SU-DHL-6 (cell line): ENCODE measurements around the gene MYBBP1A.

Experiments
- H2AFZ ChIP-seq: fragments of 200-600 bp; sonication (generic); 2 replicates; pipeline ENCODE4 v1.6.1; 2014; ENCODE audit warnings: low read depth, mild to moderate bottlenecking, moderate library complexity, mixed read lengths, antibody characterized with exemption, low read length; ENCODE audit not compliant: severe bottlenecking
- H3F3A ChIP-seq: fragments of 200-600 bp; shearing (Covaris generic); 2 replicates; pipeline ENCODE4 v1.6.0; 2016; ENCODE audit warnings: antibody characterized with exemption, mild to moderate bottlenecking; ENCODE audit not compliant: insufficient read depth
- H3K27ac ChIP-seq: fragments of 200-600 bp; sonication (generic); 2 replicates; pipeline ENCODE4 v1.5.1; 2016; ENCODE audit warnings: low read depth, mild to moderate bottlenecking, low read length, moderate library complexity, mixed read lengths
- H3K27me3 ChIP-seq: fragments of 200-600 bp; sonication (generic), shearing (Covaris generic); 2 replicates; pipeline ENCODE4 v1.6.0; 2014; ENCODE audit warnings: mild to moderate bottlenecking, low read length
- H3K36me3 ChIP-seq: fragments of 200-600 bp; sonication (generic); 2 replicates; pipeline ENCODE4 v1.6.1; 2014; ENCODE audit warnings: mild to moderate bottlenecking, low read length, mixed read lengths
- H3K4me2 ChIP-seq: fragments of 300-600, 200-600 bp; shearing (Covaris generic), sonication (generic); 2 replicates; pipeline ENCODE4 v1.6.0; 2014; ENCODE audit warnings: low read length, low read depth, mild to moderate bottlenecking; ENCODE audit not compliant: poor library complexity, severe bottlenecking
- H3K4me3 ChIP-seq: fragments of 200-600 bp; sonication (generic); 2 replicates; pipeline ENCODE4 v1.5.1; 2014; ENCODE audit warnings: antibody characterized with exemption, low read length, mild to moderate bottlenecking, mixed read lengths; ENCODE audit not compliant: insufficient read depth, poor library complexity, severe bottlenecking
- H3K79me2 ChIP-seq: fragments of 200-600 bp; sonication (generic); 2 replicates; pipeline ENCODE4 v1.6.1; 2014; ENCODE audit warnings: mild to moderate bottlenecking, low read length, moderate library complexity; ENCODE audit not compliant: insufficient read depth
- H3K9ac ChIP-seq: fragments of 200-600 bp; sonication (generic); 2 replicates; pipeline ENCODE4 v1.7.0; 2014; ENCODE audit warnings: mild to moderate bottlenecking, low read length
- H3K9me2 ChIP-seq: fragments of 200-600 bp; sonication (generic); replicated peaks from 2 replicates; pipeline ENCODE4 v1.6.1; 2014; ENCODE audit warnings: low read length; ENCODE audit not compliant: insufficient read depth
- H3K9me3 ChIP-seq: fragments of 200-600 bp; sonication (generic); 2 replicates; pipeline ENCODE4 v1.6.1; 2014; ENCODE audit warnings: low read length, mixed read lengths; ENCODE audit not compliant: insufficient read depth
- H4K20me1 ChIP-seq: fragments of 200-600 bp; sonication (generic); 2 replicates; pipeline ENCODE4 v1.6.1; 2014; ENCODE audit warnings: low read depth, mild to moderate bottlenecking, antibody characterized with exemption, low read length, moderate library complexity, mixed read lengths
- EZH2phosphoT487 ChIP-seq: fragments of 200-600 bp; sonication (generic), shearing (Covaris generic); conservative IDR thresholded peaks from 2 replicates; pipeline ENCODE4 v1.6.1; 2018; ENCODE audit warnings: mild to moderate bottlenecking, antibody characterized with exemption, low read length, moderate library complexity, mixed read lengths
- TF ChIP-seq, protein P1 (sequence below): fragments of 200-600 bp; sonication (generic); IDR thresholded peaks from one replicate; pipeline ENCODE4 v1.5.1; 2017; ENCODE audit warnings: antibody characterized with exemption, mild to moderate bottlenecking, low read length, moderate library complexity; ENCODE audit not compliant: insufficient read depth, poor library complexity, severe bottlenecking

MYBBP1A gene

GRCh38 chr17:4511199-4511932 is 43.8 kb downstream of the MYBBP1A start:
- no peaks in the 10 kb centered on the region for H3F3A ChIP-seq

DNA sequence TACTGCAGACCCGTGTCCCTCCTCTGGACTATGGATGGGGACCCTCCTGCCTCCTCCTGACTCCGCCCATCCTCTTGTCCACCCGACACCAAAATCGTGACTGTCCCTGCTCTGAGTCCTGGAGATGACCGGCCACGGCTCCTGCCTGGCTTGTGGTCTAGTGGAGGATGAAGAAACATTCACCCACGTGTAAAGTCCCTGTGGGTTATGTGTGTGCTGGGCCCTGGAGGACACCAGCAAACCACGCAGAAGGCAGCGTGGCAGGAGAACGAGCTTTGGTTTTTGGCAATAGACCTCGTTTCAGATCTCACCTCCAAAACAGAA is 44.6 kb downstream of the MYBBP1A start:
- TF ChIP-seq, protein P1, sequence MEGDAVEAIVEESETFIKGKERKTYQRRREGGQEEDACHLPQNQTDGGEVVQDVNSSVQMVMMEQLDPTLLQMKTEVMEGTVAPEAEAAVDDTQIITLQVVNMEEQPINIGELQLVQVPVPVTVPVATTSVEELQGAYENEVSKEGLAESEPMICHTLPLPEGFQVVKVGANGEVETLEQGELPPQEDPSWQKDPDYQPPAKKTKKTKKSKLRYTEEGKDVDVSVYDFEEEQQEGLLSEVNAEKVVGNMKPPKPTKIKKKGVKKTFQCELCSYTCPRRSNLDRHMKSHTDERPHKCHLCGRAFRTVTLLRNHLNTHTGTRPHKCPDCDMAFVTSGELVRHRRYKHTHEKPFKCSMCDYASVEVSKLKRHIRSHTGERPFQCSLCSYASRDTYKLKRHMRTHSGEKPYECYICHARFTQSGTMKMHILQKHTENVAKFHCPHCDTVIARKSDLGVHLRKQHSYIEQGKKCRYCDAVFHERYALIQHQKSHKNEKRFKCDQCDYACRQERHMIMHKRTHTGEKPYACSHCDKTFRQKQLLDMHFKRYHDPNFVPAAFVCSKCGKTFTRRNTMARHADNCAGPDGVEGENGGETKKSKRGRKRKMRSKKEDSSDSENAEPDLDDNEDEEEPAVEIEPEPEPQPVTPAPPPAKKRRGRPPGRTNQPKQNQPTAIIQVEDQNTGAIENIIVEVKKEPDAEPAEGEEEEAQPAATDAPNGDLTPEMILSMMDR = no peak
- TF ChIP-seq EZH2phosphoT487 = no peak
- Histone ChIP-seq H3K9me3 (no peaks in the 10 kb centered on the region), H3F3A (no peaks in the 10 kb centered on the region)

More at GRCh38 chr17:4511199-4511932, 43.8 kb downstream of the MYBBP1A start:
- Histone ChIP-seq H3K9me3 (no peaks in the 10 kb centered on the region), H3K4me3 (no peak overlapping the region), H3K9ac (no peak overlapping the region), H3K4me2 (no peak overlapping the region), H3K27ac (no peak overlapping the region), H3K9me2 (no peaks in the 10 kb centered on the region), H2AFZ (no peak overlapping the region), H4K20me1 (no peaks in the 10 kb centered on the region), H3K27me3 (no peaks in the 10 kb centered on the region), H3K79me2 (no peaks in the 10 kb centered on the region), H3K36me3 (no peaks in the 10 kb centered on the region)
- TF ChIP-seq, protein P1 = no peak

DNA sequence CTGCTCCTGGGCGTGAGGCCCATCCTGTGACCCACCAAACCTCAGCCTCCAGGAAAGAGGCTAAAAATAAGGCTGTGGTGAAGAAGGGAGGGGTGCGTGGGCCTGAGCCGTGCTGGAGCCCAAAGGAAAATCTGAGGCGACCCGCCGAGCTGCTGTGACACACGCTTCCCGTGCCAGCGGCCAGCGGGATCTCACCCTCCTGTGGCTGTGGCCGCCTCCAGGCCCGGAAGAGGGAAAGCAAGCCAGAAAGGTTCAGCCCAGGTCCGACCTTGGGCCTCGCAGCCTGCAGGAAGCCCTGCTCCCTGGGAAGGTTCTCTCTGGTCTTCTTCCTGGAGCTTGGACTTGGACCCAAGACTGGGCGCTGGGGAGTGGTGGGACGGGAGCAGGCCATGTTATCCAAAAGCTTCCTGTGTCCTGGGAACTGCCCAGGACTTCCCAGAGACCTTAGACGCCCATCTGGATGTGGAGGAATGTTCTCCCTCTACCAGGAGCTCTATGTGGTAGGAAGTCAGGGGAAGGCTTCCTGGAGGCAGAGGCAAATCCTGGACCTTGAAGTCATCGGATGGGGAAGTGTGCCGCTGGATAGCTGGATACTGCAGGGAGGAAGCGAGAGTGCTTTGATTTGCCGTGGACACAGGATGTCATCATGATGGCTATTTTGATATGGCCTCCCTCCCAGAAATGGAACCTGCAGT is 45.1 kb downstream of the MYBBP1A start:
- Histone ChIP-seq H3K79me2 (no peaks in the 10 kb centered on the region), H3K4me3 (no peak overlapping the region), H4K20me1 (no peaks in the 10 kb centered on the region), H3K9me3 (no peaks in the 10 kb centered on the region), H2AFZ (no peak overlapping the region), H3K4me2 (no peak overlapping the region), H3K36me3 (no peaks in the 10 kb centered on the region), H3K9me2 (no peaks in the 10 kb centered on the region), H3K27ac (no peak overlapping the region), H3K9ac (no peak overlapping the region), H3F3A (no peaks in the 10 kb centered on the region), H3K27me3 (no peaks in the 10 kb centered on the region)
- TF ChIP-seq EZH2phosphoT487 = no peak
- TF ChIP-seq, protein P1 = no peak

More for the DNA sequence above, 44.6 kb downstream of the MYBBP1A start:
- Histone ChIP-seq H2AFZ (no peak overlapping the region), H3K27ac (no peak overlapping the region), H3K27me3 (no peaks in the 10 kb centered on the region), H3K9me2 (no peaks in the 10 kb centered on the region), H4K20me1 (no peaks in the 10 kb centered on the region), H3K4me3 (no peak overlapping the region), H3K9ac (no peak overlapping the region), H3K36me3 (no peaks in the 10 kb centered on the region), H3K4me2 (no peak overlapping the region), H3K79me2 (no peaks in the 10 kb centered on the region)
